NB4 (cell line): Measurements from ENCODE around the gene PPFIBP2.

ENCODE experiments used
- DNase-seq: peaks from one replicate; pipeline ENCODE4 v3.0.0; 2010; ENCODE audit warnings: low read depth
- H3K4me3 ChIP-seq: one replicate; pipeline ENCODE4 v1.5.1; 2011; ENCODE audit warnings: mild to moderate bottlenecking, low read depth, low read length, moderate library complexity
- CTCF ChIP-seq: IDR thresholded peaks from one replicate; pipeline ENCODE4 v1.5.1; 2012; ENCODE audit warnings: low read depth, low read length
- MAX ChIP-seq: IDR thresholded peaks from 2 replicates; pipeline ENCODE4 v1.6.1; 2011; ENCODE audit warnings: low read depth, low read length
- MYC ChIP-seq: IDR thresholded peaks from 2 replicates; pipeline ENCODE4 v1.6.1; 2011; ENCODE audit warnings: low read depth, low read length
- POLR2A ChIP-seq: IDR thresholded peaks from 2 replicates; pipeline ENCODE4 v1.6.1; 2011; ENCODE audit warnings: mild to moderate bottlenecking; ENCODE audit not compliant: insufficient read length; ENCODE audit errors: extremely low read depth

PPFIBP2 gene

GRCh38 chr11:7573558-7574296, 59.9 kb downstream of the PPFIBP2 start:
- no peak overlapping the region for H3K4me3 ChIP-seq
- TF ChIP-seq MYC (no peak), CTCF (no peak), MAX (no peak), POLR2A (no peak)
- DNase-seq = no peak

GRCh38 chr11:7574491-7575130, 60.8 kb downstream of the PPFIBP2 start:
- H3K4me3 ChIP-seq = no peak overlapping the region
- no peak for TF ChIP-seq MAX
- TF ChIP-seq MYC = no peak
- no peak for TF ChIP-seq CTCF
- no peak for TF ChIP-seq POLR2A
- no peak for DNase-seq

- TF ChIP-seq POLR2A (no peak), MAX (no peak), CTCF (no peak), MYC (no peak)
- peak; percentile 74 for DNase-seq
- H3K4me3 ChIP-seq = no peak overlapping the region
These were observed 62.3 kb downstream of the PPFIBP2 start for GRCh38 chr11:7575841-7576725.

GRCh38 chr11:7576726-7577290, 63.0 kb downstream of the PPFIBP2 start:
- TF ChIP-seq CTCF (no peak), POLR2A (no peak), MAX (no peak), MYC (no peak)
- no peak for DNase-seq
- no peak overlapping the region for H3K4me3 ChIP-seq

GRCh38 chr11:7577291-7578190, 63.7 kb downstream of the PPFIBP2 start:
- DNase-seq = peak; percentile 88
- peak overlapping the region; percentile 21 for H3K4me3 ChIP-seq
- TF ChIP-seq POLR2A = no peak
- TF ChIP-seq MYC = no peak
- no peak for TF ChIP-seq MAX
